Measurements from ENCODE around the gene ADAMTS19. TPM values are rescaled to one million over a fixed set of nuclear protein-coding genes. Genes with fewer than 3 reads are reported as not detected.

ADAMTS19 gene
- total RNA-seq, 1 donor, result 9.5 TPM

GRCh38 chr5:129773376-129773775 lies 313.3 kb downstream of the ADAMTS19 start:
- H3K4me3 ChIP-seq (ENCODE audit: low read depth, low read length), result no peak overlapping the region
- TF ChIP-seq CTCF (IDR thresholded peaks at IDR 0.05; ENCODE audit: insufficient read depth, low read depth, low read length), result no peak
- no peak for DNase-seq (ENCODE audit: low read depth)

GRCh38 chr5:129781594-129781993 lies 321.5 kb downstream of the ADAMTS19 start:
- DNase-seq (ENCODE audit: low read depth), result no peak

More at GRCh38 chr5:129781594-129781993, 321.5 kb downstream of the ADAMTS19 start:
- H3K4me3 ChIP-seq (ENCODE audit: low read depth, low read length), result no peak overlapping the region
- no peak for TF ChIP-seq CTCF (IDR thresholded peaks at IDR 0.05; ENCODE audit: insufficient read depth, low read depth, low read length)

Measured in fibroblast of villous mesenchyme (primary cell).